HG02763 (cell line): Measurements from ENCODE around the gene LPXN.

Experiments
- ATAC-seq: cut with Tn5 transposase; IDR thresholded peaks from one replicate; pipeline ENCODE4 v1.9.1; 2021; ENCODE audit warnings: mild to moderate bottlenecking, moderate library complexity; ENCODE audit not compliant: unreplicated experiment

Gene LPXN

DNA sequence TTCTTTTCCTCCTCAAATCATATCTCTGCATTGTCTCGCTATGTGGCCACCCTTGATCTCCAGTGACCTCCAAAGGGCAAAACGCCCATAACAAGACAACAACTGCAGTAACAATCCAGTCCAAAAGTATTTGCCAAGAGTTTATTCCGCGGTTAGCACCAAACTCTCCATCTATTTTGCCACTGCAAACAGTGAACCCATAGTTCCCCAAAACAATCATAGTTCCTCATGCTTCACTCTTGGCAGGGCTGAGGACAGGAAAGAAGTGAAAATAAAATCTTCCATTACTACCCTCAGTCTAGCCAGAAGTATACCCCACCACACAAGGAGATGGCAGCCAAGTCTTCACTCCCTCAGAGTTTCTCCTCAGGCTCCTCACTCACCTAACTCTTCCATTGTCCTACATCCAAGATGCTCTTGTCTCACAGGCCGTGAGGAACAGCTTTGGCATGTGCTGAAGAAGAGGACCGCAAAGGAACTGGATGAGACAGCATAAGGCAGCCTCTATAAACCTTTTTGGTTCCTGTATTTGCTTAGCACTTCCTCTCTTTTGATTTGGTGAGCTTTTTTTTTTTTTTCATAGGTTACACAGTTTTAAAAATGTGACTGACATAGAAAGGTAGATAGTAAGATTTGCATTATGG lies at the start of gene LPXN:
LPXN (minus strand) TSS at position 480 of the 644 bp plus-strand sequence; CDS start at position 396, 84 bp downstream.
- no peak for ATAC-seq

- no peak for ATAC-seq
Observed at GRCh38 chr11:58625086-58625485, 49.4 kb upstream of the LPXN start.

GRCh38 chr11:58622344-58622743 lies 46.7 kb upstream of the LPXN start, which contains the start of gene CNTF:
Gene CNTF, plus strand, starts transcription at chr11:58622665. Its CDS starts 88 bp downstream, at chr11:58622753.
- no peak for ATAC-seq

DNA sequence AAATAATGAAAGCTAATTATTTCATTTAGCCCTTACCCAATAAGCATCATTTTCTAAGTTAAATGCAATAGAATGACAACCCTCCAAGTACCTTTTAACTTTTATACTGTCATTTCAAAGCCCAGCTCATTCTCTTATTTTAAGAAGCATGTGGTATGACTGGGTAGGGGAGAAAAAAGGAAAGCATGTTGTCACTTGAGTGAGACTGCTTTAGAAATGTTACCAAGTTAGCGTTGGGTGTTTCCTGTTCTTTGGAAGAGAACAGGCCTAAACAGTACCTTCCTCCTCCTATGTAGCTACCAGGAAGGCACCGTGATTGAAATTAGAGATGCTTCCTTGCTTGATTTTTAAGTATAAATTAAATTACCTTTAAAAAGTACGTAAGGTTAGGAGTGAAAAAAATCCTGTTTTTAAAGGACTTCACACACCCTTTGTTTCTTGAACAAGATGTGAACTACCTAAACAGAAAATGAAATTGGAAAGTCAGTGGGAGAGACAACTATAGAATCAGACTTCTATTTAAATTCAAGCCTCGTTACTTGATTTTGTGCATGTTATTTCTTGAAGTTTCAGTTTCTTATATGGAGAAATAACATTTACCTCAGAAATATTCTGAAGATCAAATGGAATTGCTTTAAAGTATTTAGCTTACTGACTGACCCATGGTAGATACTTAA lies 46.1 kb upstream of the LPXN start:
- no peak for ATAC-seq

DNA sequence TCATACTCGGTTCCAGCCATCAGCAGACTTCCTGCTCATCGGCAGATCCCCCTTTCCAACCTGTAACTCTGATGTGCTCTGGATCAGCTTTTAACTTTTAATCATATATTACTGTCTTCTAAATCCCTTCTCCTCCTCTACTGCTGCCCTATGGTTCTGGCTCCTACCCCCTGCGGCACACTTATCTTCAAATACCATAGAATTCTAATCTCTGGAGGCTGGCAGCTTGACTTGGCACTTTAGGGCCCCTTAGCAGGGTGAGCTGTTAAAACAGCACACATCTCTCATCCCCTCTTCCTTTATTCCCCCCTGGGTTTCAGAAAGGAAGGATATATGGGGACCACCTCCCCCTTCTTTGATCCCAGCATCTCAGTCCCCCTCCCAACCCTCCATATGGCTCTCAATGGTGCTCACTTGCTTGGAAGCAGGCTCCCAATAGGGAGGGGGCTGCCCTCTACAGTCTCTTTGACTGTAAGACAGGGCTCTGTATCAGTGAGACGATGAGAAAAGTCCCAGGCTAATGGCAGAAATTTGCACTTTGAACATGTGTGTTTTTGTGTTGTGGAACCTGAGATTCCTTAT lies 42.4 kb upstream of the LPXN start:
- ATAC-seq, result no peak

DNA sequence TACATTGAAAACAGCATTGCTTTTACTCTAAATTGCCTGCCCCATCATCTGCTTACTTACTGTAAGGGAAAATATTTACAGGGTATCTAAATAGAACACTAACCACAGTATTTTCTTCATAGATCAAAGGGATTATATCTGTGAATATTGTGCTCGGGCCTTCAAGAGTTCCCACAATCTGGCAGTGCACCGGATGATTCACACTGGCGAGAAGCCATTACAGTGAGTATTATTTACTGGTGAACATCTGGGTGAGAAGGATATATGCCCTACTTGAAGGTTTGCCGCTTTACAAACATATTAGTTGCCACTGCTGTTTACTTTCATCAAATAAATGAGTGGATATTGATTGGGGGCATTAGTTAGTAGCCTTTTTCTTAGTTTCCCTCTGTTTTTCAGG lies 40.9 kb upstream of the LPXN start:
- ATAC-seq, result no peak

DNA sequence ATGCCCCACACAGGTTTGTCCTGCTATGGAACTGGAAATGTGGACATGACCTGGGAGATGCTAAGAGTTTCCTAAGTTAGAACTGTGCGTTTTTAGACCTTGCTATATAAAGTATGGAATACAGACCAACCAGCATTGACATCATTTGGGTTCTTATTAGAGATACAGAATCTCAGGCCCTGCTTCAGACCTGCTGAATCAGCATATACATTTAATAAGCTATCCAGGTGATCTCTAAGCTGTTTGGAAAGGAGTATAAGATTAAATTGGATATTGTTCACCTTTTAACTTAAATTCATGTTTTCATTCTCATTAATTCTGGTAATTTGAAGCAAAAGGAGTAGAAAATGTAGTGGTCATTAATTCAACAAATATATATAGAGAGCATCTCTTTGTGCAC lies 39.9 kb upstream of the LPXN start:
- no peak for ATAC-seq

GRCh38 chr11:58613228-58613627 lies 37.6 kb upstream of the LPXN start:
- no peak for ATAC-seq

DNA sequence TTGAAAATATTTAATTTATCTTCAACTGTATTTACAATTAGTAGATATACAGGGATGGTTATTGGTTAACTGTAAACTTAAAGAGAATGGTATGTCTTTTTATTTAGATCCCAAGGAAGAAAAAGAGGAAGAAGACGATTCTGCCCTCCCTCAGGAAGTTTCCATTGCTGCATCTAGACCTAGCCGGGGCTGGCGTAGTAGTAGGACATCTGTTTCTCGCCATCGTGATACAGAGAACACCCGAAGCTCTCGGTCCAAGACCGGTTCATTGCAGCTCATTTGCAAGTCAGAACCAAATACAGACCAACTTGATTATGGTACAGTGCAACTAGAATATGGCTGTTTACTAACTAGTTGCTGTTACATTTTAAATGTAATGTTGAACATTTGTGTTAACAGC lies 34.1 kb upstream of the LPXN start:
- no peak for ATAC-seq

DNA sequence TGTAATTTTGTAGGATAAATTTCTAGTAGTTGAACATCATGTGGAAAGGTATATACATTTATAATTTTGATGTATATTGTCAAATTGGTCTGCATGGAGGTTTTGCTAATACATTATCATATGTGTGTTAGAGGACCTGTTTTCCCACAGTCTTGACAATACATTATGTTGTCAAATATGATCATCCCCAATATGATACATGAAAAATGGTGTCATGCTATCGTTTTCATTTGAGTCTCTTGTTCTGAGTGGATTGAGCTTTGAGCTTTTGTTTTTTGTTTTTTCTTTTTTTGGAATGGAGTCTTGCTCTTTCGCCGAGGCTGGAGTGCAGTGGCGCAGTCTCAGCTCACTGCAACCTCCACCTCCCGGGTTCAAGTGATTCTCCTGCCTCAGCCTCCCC lies 32.7 kb upstream of the LPXN start:
- ATAC-seq, result no peak

DNA sequence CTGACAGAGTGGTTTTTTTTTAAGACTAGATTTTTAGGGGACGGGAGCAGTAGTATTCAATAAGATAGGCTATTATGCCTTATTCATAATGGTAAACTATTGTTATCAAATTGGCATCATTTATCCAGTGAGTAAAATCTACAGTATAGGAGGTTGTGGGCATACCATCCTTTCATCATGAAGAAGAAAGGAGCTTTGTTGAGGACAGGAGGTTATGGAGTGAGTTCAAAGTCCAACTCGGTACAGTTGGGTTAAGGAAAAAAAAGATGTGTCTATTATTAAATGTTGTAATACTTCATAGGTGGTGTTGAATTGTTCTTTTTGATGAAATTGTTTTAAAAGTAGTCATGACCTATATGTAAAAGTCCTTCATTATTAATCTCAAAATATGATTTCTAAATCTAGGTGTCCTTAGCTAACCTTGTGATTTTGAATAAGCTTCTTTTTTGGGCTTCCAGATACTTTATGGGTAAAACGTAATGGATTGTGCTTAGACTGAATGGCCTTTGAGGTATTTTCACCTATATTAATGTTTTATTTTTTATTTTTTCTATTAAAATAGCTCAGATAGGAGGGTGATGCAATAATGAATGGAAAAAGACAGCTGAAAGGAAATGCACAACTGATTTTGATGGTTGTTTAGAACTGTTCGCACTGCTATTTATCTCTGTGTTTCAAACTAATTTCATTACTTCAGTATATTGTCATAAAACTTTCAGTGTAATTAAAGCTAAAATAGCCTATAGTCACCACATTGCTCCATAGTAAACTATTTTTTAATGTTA lies 31.5 kb upstream of the LPXN start:
- no peak for ATAC-seq

DNA sequence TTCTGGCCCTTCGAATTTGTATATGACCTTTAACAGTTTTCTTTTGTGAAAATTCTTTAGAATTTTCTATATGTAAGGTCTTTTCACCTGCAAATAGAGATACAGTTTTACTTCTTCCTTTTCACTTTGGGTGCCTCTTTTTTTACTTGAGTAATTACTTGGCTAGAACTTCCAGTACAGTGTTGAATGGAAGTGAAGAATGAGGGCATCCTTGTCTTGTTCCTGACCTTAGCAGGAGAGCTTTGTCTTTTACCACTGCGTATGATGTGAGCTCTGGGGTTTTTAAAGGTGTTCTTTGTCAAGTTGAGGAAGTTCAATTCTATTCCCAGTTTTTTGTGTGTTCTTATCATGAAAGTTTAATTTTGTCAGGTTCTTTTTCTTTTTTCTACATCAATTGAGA lies 24.9 kb upstream of the LPXN start:
- ATAC-seq, result no peak

DNA sequence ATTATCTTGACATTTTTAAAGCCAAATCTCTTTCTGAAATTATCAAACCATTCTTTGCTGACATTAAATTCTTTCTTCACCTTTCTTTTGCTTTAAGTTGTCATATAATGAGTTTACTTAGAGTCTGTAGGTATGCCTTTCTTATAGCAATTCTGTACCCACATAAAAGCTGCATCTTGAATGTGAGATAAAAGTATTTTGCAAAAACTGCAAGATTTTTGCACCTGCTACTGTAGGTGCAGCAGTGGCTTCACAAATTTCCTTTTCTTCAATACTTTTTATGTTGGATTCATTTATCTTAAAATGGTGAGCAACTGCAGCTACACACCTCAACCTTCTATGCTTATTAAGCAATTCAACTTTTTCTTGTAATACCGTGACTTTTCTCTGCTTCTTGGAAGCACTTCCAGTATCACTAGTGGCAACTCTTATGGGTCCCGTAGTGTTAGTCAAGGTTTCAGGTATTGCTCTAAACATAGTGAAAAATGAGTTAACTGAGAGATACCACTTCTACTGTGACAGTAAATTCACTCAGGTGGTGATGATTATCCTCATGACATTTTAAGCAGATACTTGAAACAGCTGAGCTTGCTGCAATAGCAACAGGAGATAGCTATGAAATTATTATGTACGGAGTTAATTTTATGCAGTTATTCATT lies 22.0 kb upstream of the LPXN start:
- ATAC-seq, result no peak

- ATAC-seq, result no peak
Observed at GRCh38 chr11:58596621-58597020, 21.0 kb upstream of the LPXN start.

DNA sequence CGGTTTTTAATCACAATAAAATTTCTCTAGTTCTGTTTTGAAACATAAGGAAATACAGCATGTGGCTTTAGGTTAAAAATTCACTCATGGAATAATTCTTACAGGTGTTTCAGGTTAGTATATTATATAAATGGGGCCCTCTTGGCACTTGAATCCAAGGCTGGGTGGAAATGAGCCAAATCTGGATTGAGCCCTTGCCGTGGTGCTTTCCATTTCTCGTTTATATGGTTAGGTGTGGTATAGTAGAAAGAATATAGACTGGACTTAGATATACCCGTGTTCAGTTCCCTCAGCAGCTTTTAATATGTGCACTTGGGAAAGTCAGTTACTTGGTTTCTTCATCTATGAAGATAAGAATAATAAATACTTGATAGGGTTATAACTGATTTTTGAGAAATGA lies 19.2 kb upstream of the LPXN start:
- ATAC-seq, result no peak

DNA sequence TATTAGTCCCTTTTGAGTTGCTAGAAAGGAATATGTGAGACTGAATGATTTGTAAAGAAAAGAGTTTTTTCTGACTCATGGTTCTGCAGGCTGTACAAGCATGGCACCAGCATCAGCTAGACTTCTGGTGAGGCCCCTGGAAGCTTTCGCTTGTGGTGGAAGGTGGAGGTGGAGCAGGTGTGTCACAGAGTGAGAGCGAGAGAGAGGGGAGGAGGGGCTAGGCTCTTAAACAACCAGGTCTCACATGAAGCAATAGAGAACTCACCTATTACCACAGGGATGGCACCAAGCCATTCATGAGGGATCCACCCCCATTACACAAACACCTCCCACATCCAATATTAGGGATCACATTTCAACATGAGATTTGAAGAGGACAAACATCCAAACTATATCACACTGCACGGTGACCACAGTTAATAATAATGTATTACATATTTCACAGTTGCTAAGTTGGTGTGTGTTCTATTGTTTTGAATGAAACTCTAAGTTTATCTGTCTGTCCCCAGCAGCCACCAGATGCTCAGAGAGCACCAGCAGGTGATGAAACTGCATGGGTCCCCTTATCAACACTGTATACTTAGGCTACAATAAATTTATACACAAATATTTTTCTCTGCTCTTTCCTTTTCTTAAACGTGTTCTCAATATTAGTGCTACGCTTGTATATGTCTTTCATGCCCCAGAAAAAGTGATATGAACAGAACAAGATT lies 17.3 kb upstream of the LPXN start:
- no peak for ATAC-seq

DNA sequence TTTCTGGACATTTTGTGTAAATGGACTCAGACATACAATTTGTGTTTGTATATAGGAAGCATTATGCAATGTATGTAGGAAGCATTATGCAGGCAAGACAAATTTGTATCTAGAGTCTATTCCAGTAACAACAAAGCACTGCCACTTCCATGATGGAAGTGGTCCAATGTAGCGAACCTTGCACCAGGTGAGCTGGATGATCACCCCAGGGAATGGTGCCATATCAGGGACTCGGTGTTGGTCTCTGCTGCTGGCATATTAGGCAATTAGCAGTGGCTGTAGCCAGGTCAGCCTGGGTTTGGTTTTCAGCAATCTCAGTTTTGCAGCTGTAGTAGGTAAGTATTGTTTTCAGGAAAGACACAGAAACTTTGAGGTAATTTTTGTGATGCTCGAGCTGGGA lies 16.0 kb upstream of the LPXN start:
- no peak for ATAC-seq

DNA sequence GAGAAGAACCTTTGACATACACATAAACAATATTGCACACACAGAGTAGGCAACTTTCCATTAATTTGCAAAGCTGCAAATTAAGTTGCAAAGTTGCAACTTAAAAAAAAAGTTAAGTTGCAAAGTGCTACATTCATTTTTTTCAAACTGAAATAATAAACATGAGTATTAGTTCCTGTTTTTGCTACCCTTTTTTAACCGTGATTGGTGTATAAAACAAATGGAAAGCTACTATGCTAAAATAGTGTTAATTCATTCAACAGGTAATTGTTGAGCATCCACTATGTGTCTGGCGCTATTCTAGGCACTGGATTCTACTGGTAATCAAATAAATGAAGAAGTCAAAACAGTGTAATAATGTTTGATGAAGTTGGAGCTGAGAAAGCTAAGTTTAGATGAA lies 11.3 kb upstream of the LPXN start:
- ATAC-seq, result no peak

DNA sequence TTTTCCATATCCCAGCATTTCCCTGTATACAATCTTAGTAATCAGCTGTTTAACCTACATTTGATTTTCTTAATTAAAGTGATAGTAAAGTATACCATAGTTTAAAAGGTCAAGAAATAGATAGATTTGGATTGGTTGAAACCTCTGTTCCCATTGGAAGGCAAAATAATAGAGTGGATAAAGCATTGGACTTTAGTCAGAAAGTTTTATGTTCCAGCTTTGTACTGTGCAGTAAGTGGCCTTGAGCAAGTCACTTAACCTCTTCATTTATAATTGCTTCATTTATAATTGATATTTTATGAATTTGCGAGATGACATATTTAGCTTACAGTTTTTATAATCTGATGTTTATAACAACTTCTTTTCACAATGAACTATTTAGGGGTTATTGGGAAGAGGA lies 6.8 kb upstream of the LPXN start:
- ATAC-seq, result no peak

DNA sequence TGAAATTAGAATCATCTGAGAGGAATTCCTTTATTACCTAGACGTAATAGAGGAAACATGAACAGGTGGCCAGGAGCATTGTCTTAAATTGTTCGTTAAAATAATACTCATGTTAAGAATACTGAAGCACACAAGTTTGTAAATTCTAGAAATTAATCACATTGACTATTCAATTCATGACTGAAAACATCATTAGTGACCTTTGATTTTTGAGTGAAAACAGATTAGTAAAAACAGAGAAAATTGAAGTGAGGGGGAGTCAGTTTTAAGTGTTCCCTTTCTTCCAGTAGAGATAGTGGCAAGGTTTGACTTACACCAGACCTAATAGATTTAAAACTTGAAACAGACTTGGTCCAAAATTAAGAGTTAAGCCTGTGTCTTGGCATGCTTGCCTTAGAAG lies 4.7 kb upstream of the LPXN start:
- ATAC-seq, result no peak
